ENCODE measurements around the gene ACLY.
"Not testable (repeated sequence)": the region's sequence is repeated elsewhere in the genome, so short reads cannot be mapped to it uniquely, and the experiment has no call there.

ACLY gene

DNA sequence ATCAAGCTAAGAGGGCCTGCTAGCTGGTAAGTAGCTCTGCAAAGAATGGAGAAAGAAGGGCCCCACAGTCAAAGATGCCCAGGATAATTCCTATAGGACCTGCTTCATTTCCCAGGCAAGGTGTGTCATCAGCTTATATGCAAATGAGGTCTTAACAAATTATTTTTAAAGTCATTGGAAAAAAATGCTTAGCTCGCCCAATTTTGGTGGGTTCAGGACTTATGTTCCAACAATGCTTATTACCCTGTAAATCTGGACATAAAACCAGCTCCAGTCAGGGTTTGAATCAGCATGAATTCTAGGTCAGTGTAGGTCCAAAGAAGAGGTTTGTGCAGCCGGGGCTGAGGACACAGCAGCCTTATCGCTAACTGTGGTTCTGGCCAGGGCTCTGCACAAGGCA is 25.4 kb downstream of the ACLY start:
- intact Hi-C loops (cut with DNase I) = no loop called here
- no peak for DNase-seq

- intact Hi-C loops (cut with DNase I) = no loop called here
- DNase-seq = no peak
Observed at GRCh38 chr17:41892021-41892376, 26.8 kb downstream of the ACLY start.

DNA sequence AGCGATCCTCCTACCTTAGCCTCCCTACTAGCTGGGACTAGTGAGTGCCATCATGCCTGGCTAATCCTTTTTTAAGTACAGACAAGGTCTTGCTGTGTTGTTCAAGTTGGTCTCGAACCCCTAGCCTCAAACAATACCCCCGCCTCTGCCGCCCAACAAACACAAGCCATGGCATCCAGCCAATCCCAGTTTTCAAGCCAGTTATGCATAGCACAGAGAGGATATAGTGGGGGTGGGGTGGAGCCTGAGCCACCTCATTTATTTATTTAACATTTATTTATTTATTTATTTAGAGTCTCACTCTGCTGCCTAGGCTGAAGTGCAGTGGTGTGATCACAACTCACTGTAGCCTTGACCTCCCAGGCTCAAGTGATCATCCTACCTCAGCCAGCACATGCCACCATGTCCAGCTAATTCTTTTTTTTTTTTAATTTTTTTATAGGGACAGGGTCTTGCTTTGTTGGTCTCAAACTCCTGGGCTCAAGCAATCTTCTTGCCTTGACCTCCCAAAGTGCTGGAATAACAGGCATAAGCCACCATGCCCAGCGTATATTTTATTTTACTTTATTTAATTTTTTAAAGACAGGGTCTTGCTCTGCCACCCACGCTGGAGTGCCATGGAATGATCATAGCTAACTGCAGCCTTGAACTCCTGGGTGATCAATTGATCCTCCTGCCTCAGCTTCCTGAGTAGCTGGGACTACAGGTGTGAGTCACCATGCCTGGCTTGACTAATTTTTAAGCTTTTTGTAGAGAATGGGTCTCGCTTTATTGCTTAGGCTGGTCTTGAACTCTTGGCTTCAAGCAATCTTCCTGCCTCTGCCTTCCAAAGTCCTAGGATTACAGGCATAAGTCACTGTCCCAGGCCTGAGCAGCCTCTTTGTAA is 27.4 kb downstream of the ACLY start:
- intact Hi-C loops (cut with DNase I) = no loop called here
- DNase-seq = no peak

- DNase-seq = peak in 12 of 42 donors; percentile 5 to 43 (median 23)
Observed at GRCh38 chr17:41888332-41888965, 30.3 kb downstream of the ACLY start.

GRCh38 chr17:41885733-41886132 is 33.0 kb downstream of the ACLY start:
- DNase-seq = peak in 4 of 42 donors; percentile 9 to 34 (median 19)
- intact Hi-C loops (cut with DNase I) = no loop called here

More at GRCh38 chr17:41888332-41888965, 30.3 kb downstream of the ACLY start:
- intact Hi-C loops (cut with DNase I) = no loop called here

GRCh38 chr17:41882756-41883155 is 36.0 kb downstream of the ACLY start:
- no peak for DNase-seq
- intact Hi-C loops (cut with DNase I) = no loop called here

- DNase-seq = no peak
- intact Hi-C loops (cut with DNase I) = no loop called here
Observed at GRCh38 chr17:41880130-41880529, 38.6 kb downstream of the ACLY start.

DNA sequence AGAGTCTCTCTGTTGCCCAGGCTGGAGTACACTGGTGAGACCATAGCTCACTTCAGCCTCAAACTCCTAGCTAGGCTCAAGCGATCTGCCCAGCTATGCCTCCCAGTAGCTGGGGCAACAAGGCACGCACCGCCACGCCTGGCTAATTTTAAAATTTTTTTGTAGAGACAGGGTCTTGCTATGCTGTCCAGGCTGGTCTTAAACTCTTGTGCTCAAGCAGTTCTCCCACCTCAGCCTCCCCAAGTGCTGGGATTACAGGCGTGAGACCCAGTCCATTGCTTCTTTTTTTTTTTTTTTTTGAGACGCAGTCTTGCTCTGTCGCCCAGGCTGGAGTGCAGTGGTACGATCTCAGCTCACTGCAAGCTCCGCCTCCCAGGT is 44.5 kb downstream of the ACLY start:
- DNase-seq; intact Hi-C loops (cut with DNase I): not testable (repeated sequence)

DNA sequence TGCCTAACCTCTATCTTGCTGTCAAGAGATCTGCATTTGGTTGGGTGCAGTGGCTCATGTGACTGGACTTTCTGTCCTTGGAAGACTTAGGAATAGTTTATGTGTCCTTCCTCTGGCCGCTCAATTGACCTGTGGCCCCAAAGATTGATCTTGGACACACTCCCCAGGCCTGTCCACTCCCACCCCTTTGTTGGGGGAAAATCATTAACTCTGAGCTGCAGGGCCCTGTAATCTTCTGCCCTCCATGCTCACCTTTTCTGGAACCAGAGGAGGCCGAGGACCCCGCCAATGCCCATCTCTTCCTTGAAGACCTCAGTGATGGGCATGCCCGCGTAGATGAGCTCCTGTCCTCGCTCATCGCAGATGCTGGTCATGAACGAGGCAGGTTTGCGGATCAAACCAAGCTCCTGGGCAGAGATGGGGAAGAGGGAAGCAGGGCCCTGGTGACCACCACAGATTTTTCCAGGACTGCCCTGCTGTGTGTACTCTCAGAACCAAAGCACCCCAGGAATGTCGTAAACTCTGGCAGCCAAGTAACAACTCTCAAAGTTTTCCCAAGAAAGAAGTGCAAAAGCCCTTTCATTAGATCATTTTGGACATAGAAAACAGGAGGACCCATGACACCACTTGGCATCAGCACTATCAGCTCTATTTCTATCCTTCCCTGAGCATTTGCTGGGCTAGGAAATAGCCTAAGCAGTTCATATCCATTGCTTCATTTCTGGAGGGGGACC is 45.0 kb downstream of the ACLY start:
- intact Hi-C loops (cut with DNase I) = no loop called here
- DNase-seq = no peak

GRCh38 chr17:41871789-41872188 is 47.0 kb downstream of the ACLY start:
- no peak for DNase-seq
- intact Hi-C loops (cut with DNase I) = no loop called here

DNA sequence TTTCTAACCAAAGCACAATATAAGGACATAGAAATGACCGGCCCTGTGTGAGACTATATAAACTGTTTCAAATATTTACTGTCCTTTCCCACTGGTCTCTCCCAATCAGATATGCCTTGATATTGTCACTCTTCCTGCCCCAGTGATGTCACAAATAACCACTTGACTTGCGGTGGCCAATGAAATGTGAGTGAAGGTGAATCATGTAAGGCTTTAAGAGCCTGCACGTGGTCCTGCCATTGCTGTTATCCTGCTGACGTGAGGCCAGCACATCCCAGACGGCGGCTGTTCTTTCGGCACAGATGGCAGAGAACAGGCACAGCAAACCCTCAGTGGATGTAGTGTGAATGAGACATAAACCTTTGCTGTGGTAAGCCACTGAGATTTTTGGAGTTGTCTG is 48.1 kb downstream of the ACLY start:
- no peak for DNase-seq
- intact Hi-C loops (cut with DNase I) = no loop called here

DNA sequence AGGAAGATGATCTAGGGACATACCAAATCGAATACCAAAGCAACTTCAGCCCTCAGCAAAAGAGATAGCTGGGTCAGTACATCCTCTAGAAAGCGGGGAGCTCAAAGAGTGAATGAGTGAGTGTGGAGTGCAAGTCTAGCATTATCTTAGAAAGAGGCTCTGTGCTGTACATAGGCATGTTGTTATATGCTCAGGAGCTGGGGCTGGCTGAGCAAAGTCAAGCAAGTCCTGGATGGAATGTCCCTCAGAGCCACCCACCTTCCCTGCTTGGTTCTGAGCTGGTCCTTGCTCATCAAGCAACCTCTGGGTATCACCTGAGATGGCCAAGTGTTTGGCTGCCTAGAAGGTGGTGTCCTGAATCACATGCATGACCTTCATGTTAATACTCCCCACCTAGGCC is 48.7 kb downstream of the ACLY start:
- intact Hi-C loops (cut with DNase I) = no loop called here
- no peak for DNase-seq

DNA sequence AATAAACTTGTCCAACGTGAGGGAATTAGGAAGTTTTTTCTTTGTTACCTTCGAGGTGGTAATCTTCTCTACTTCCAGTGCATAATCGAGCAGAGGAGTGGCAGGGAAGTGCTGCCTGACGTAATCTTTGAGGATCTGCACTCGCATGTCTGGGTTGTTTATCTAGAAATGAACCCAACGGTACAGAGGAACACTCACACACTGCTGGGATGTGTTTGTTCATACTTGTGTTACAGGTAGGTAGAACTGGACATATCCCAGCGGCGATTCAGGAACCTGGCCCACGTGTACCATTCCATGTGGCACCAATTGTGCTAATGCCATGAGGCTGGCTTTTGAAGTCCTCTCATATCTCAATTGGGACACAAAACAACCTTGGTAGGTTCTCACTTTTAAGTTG is 49.3 kb downstream of the ACLY start:
- intact Hi-C loops (cut with DNase I) = loop anchor here (10.0 kb wide), 1 partner anchor 45 kb away; the partner anchor contains the start of gene ACLY

GRCh38 chr17:41868568-41868967 is 50.2 kb downstream of the ACLY start:
- intact Hi-C loops (cut with DNase I) = loop anchor here (10.0 kb wide), 1 partner anchor 46 kb away; the partner anchor contains the start of gene ACLY
- DNase-seq = no peak

More for the DNA sequence above, 49.3 kb downstream of the ACLY start:
- no peak for DNase-seq

- intact Hi-C loops (cut with DNase I) = loop anchor here (10.0 kb wide), 1 partner anchor 49 kb away; the partner anchor contains the start of gene ACLY
- DNase-seq = no peak
Observed at GRCh38 chr17:41865596-41865893, 53.2 kb downstream of the ACLY start.

GRCh38 chr17:41864836-41865595 is 53.7 kb downstream of the ACLY start, which contains the start of gene KLHL11:
Gene KLHL11, minus strand, starts transcription at chr17:41865423. Its CDS starts 53 bp downstream, at chr17:41865370.
- peak; percentile 76 to 97 (median 92) for DNase-seq
- intact Hi-C loops (cut with DNase I) = loop anchor here (10.0 kb wide), 1 partner anchor 50 kb away; the partner anchor contains the start of gene ACLY

- intact Hi-C loops (cut with DNase I) = loop anchor here (10.0 kb wide), 1 partner anchor 50 kb away; the partner anchor contains the start of gene ACLY
Observed at GRCh38 chr17:41864498-41864835, 54.3 kb downstream of the ACLY start.

GRCh38 chr17:41863074-41863848 is 55.5 kb downstream of the ACLY start:
- intact Hi-C loops (cut with DNase I) = loop anchor here (10.0 kb wide), 1 partner anchor 52 kb away; the partner anchor contains the start of gene ACLY
- DNase-seq = peak in 7 of 42 donors; percentile 2 to 20 (median 10)

More at GRCh38 chr17:41864498-41864835, 54.3 kb downstream of the ACLY start:
- DNase-seq = peak in 6 of 42 donors; percentile 47 to 85 (median 69)

All from head of caudate nucleus (tissue), 42 donors.